Lower leg skin (tissue), 3 donors: Measurements from ENCODE around the gene FEM1B.

Source experiments
- POLR2A ChIP-seq, 2 donors: fragments of 450-650 bp; IDR thresholded peaks; one replicate each; pipeline ENCODE4 v1.6.1; 2016 to 2017; ENCODE audit warnings: antibody characterized with exemption in 2 of 2, mild to moderate bottlenecking in 1 of 2, moderate library complexity in 1 of 2
- TF ChIP-seq, protein P1 (sequence below), 3 donors: fragments of 450-650 bp; IDR thresholded peaks; one replicate each; pipeline ENCODE4 v1.5.1; 2016; ENCODE audit warnings: antibody characterized with exemption in 3 of 3, mild to moderate bottlenecking in 3 of 3, moderate library complexity in 2 of 3

DNA sequence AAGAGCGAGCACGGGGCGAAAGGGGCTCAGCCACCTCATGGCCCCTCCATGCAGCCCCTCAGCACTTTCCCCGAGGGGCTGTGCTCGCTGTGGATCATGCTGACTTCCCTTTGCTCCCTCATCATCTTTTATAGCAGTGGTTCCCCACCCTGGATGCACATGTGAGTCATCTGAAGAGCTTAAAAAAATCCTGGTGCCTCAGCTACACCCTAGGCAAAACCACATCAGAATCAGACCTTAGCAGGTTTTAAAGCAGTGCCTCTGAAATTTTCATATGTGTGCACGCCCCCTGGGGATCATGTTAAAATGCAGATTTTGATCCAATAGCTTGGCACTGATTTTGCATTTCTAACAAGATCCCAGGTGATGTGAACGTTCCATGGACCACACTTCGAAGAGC is 50.9 kb downstream of the FEM1B start:
- TF ChIP-seq, protein P1, sequence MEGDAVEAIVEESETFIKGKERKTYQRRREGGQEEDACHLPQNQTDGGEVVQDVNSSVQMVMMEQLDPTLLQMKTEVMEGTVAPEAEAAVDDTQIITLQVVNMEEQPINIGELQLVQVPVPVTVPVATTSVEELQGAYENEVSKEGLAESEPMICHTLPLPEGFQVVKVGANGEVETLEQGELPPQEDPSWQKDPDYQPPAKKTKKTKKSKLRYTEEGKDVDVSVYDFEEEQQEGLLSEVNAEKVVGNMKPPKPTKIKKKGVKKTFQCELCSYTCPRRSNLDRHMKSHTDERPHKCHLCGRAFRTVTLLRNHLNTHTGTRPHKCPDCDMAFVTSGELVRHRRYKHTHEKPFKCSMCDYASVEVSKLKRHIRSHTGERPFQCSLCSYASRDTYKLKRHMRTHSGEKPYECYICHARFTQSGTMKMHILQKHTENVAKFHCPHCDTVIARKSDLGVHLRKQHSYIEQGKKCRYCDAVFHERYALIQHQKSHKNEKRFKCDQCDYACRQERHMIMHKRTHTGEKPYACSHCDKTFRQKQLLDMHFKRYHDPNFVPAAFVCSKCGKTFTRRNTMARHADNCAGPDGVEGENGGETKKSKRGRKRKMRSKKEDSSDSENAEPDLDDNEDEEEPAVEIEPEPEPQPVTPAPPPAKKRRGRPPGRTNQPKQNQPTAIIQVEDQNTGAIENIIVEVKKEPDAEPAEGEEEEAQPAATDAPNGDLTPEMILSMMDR (IDR thresholded peaks at IDR 0.05), result no peak
- TF ChIP-seq POLR2A (IDR thresholded peaks at IDR 0.05), result no peak
